Fibroblast of peridontal ligament (primary cell): ENCODE results near the gene WDSUB1.

Experiments used
- DNase-seq: peaks from one replicate; pipeline ENCODE4 v3.0.0-alpha.2; 2010; ENCODE audit errors: extremely low read depth

WDSUB1 gene

GRCh38 chr2:159266554-159266953 is 19.9 kb downstream of the WDSUB1 start:
- no peak for DNase-seq

GRCh38 chr2:159265171-159265576 is 21.3 kb downstream of the WDSUB1 start:
- no peak for DNase-seq

GRCh38 chr2:159262904-159263303 is 23.6 kb downstream of the WDSUB1 start:
- DNase-seq = no peak

- DNase-seq = peak; percentile 54
Measured at GRCh38 chr2:159262226-159262625, 24.3 kb downstream of the WDSUB1 start.

GRCh38 chr2:159256159-159256558 is 30.3 kb downstream of the WDSUB1 start:
- DNase-seq = peak; percentile 69

DNA sequence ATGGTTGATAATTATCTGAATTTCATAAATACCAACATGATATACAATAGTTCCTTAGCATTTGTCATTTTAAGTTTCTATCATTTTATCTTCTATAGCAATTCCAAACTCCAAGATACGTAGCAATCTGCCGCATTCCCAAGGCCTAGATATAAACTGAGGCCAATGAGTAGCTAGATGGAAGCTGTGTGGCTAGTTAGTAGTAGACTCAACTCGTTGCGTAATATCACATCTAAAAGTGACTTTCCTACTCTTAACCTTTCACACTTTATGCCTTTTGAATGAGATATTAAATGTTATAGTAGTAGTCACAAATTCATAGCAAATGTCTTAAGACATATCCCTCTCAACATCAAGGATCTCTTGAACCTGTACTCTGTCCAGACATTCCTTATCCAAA is 33.6 kb downstream of the WDSUB1 start:
- DNase-seq = no peak

GRCh38 chr2:159251296-159252173 is 35.0 kb downstream of the WDSUB1 start:
- peak; percentile 35 for DNase-seq

GRCh38 chr2:159249990-159250715 is 36.4 kb downstream of the WDSUB1 start:
- peak; percentile 83 for DNase-seq

- no peak for DNase-seq
Measured at GRCh38 chr2:159246325-159246988, 40.0 kb downstream of the WDSUB1 start.

- DNase-seq = no peak
Measured at GRCh38 chr2:159243529-159243928, 43.0 kb downstream of the WDSUB1 start.

GRCh38 chr2:159234868-159235267 is 51.6 kb downstream of the WDSUB1 start:
- no peak for DNase-seq

GRCh38 chr2:159232456-159233170 is 53.9 kb downstream of the WDSUB1 start:
- no peak for DNase-seq

- no peak for DNase-seq
Measured at GRCh38 chr2:159230145-159230877, 56.2 kb downstream of the WDSUB1 start.

DNA sequence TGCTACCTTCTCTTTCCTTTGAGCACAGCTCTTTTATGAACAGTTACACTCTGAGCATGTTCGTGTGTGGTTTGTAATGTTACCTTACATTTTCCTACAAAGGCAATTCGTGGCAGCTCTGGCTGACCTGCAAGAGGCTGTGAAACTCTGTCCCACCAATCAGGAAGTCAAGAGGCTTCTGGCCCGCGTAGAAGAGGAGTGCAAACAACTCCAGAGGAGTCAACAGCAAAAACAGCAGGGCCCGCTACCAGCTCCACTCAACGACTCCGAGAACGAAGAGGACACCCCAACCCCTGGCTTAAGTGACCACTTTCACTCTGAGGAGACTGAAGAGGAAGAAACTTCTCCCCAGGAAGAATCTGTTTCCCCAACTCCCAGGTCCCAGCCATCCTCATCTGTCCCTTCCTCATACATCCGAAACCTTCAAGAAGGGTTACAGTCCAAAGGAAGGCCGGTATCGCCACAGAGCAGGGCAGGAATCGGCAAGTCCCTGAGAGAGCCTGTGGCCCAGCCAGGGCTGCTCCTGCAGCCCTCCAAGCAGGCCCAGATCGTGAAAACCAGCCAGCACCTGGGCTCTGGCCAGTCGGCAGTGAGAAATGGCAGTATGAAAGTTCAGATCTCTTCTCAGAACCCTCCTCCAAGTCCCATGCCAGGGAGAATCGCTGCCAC is 56.9 kb downstream of the WDSUB1 start:
- DNase-seq = no peak

DNA sequence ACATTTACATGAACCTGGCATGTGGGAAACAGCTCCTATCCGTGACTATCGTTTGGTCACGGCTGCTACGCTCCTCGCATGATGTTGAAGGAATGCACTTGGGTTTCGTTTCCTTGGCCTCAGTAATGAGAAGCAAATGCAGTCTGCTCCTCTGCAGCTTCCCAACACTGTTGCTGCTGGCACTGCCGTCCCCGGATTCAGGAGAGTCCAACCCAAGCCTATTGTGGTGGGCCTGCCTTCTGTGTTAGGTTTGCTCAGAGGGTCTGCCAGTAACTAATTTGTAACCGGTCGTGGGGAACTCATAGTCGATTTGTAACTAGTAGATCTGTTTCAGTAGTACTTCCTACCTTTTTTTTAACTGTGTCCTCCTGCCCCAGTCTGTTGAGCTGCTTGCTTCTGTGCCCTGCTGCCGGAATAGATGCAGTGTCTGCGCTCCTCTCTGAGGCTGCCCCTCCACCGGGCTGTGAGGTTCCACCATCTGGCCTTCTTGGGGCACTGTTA is 58.4 kb downstream of the WDSUB1 start:
- DNase-seq = peak; percentile 88

- no peak for DNase-seq
Measured at GRCh38 chr2:159227467-159227866, 59.0 kb downstream of the WDSUB1 start.

GRCh38 chr2:159226608-159227385 is 59.7 kb downstream of the WDSUB1 start:
- no peak for DNase-seq

GRCh38 chr2:159226059-159226461 is 60.4 kb downstream of the WDSUB1 start:
- DNase-seq = no peak
